Adipose tissue (tissue), 3 donors: ENCODE results near the gene KRT80. TPM values are rescaled to one million over a fixed set of nuclear protein-coding genes. Genes with fewer than 3 reads are reported as not detected.
"Not testable (repeated sequence)": the region's sequence is repeated elsewhere in the genome, so short reads cannot be mapped to it uniquely, and the experiment has no call there.

Experiments used
- H3K27ac ChIP-seq: one replicate; pipeline ENCODE4 v1.5.1; 2013; ENCODE audit warnings: low read depth, low read length
- WGBS, 3 donors: extraction: QIAGEN DNeasy Blood & Tissue Kit; methylation state at CpG; one replicate each; pipeline ENCODE4 v1.1.7; 2013; 5-methylcytosine and 5-hydroxymethylcytosine counted together
- polyA plus RNA-seq, 3 donors: library from polyadenylated mRNA; stranded (reverse); fragments of 200-250 nt; gene quantifications; one replicate each; pipeline ENCODE4 v1.2.3, GENCODE V29; 2013
- donor health status: healthy with polysubstance abuse.
- donor health status: Bipolar disorder and iron deficiency.
- donor health status: healthy.

Gene KRT80
- polyA plus RNA-seq, result 1 to 10 TPM in 1 of 3 donors, under 1 TPM in 2; 0.19 to 5.4 (median 0.22) TPM

DNA sequence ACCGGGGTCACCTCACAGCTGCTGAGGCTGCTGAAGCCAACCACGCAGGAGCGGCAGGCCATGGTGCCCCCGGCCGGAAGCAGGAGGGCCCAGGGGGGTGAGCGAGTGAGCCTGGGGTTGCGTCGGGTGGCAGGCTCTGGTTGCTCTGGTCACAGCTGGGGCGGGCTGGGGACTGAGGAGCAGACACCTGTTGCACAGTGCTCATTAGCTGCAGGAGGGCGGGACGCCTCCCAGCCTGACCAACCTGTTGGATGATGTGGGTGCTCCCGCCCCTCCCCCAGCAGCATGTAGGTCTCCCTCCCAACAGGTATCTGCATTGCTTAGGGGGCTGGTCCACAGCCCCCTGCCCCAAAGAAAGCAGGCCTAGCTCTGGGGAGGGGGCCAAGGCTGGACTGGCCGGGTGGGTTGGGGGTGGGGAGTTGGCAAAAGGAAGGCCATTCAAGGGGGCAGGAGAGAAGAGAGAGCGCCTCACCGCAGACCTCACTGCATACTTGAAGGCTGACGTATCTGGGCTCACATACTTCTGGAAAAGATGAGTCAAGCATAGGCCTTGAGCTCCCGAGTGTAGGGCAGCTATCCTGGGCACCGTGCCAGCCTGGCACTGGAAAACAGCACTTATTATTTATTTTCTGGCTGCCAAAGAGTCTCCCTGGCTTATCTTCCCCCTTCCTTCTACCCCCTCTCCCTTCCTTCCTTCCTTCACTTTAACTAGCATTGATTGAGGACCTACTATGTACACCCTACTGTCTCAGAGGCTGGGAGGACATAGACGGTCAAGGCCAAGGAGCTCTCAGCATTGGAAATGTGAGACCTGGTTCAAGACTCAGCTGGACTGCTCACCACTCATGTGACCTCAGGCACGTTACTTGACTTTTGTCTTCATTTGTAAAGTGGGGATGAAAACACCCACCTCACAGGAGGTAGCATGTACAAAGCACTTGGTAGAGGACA, at the start of gene KRT80:
KRT80 (minus strand) TSS at position 174 of the 951 bp plus-strand sequence; CDS start at position 62, 112 bp downstream.
- WGBS, 3 donors, result 30 to 63% (median 63%) methylated on average over 20 of the region's 20 CpGs
- H3K27ac ChIP-seq, result no peak within 1 kb of the TSS

GRCh38 chr12:52241205-52241842, 49.5 kb upstream of the KRT80 start:
- WGBS, 3 donors, result 77 to 96% (median 89%) methylated on average over 11 of the region's 11 CpGs
- no peak overlapping the region for H3K27ac ChIP-seq

- 89 to 92% (median 92%) methylated on average over 6 of the region's 6 CpGs for WGBS, 3 donors
- not testable (repeated sequence) for H3K27ac ChIP-seq
Measured at GRCh38 chr12:52240247-52240646, 48.4 kb upstream of the KRT80 start.

DNA sequence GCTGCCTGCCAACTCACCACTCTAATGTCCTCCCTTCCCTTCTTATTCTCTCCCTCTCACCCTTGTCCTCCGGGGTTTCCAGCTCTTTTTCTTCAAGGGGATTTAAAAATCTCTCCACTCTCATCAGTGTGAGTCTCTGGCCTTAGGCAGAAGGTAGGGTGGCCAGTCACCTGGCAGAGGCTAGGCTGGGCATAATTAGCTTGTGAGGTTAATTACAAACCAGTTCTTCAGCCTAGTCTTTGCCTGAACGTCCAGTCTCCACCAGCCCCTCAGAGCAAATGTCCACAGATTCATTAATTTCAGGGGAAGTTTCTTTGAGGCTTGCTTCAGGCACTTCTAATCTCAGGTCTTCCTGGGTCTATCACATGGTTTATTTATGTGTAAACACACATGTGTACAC, 48.0 kb upstream of the KRT80 start:
- H3K27ac ChIP-seq, result no peak overlapping the region
- WGBS, 3 donors, result 69 to 87% (median 79%) methylated on average over 2 of the region's 2 CpGs

DNA sequence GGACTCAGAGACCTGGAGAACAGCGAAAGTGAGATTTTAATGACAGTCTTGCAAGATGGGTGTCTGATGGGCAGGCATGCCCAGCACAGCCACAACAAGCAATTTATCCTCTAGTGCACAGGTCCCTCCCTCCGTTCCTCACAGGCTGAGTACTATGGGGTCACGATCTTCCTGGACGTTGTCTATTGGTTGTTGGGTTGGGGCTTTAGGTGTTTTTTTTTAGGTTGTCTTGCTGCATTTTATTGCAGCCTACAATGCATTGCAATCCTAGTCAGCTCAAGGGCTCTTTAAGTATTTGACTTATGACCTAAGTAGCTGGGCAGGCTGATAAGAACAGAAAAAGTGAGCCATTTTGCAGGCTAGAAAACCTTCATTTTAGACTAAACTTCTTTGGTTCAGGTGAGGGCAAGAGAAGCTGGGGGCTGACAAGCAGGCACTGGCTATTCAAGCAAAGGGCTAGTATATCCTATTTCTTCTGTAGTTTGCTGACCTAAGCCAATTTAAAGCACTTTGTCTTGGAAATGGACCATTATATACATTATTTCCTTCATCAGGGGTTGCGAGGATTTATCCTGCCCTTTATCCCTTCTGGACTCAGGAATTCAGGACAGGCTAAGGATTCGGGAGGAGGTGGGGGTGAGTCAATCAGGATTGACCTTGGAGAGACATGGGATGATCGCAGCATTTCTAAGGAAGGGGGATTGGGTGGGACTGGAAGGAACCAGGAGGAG, 47.3 kb upstream of the KRT80 start:
- 88 to 91% (median 88%) methylated on average over 7 of the region's 7 CpGs for WGBS, 3 donors
- no peak overlapping the region for H3K27ac ChIP-seq

- no peak overlapping the region for H3K27ac ChIP-seq
- 84 to 88% (median 85%) methylated on average over 4 of the region's 4 CpGs for WGBS, 3 donors
Measured at GRCh38 chr12:52238207-52238840, 46.5 kb upstream of the KRT80 start.

DNA sequence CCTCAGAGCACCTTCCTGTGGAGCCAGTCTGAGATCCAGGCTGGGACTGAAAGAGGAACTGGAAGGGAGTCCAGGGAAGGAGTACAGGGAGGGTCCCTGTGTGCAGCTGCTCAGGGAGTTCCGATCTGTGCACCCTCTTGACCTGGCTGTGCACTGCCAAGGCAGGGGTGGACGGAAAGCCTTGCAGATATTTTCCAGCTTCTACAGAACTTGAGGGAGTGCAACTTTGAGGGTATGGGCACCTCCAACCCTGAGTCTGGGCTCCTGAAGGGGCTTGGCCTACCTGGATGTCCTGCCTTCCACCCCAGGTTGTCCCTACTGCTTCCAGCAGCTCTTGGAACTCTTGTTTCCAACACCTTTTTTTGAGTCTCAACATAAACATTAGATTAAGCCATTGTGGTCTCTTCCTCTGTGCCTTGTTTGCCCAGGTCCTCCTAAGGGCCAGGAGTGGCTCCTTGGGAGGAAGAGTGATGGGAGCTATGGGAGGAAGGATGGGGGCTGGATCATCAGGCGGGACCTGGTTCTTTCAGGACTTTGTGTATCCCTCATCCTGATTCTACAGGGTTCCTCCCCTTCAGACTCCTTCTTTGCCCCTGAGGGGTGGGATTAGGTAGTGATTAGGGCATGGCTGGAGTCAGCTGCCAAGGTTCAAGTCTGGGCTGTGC, 44.7 kb upstream of the KRT80 start:
- no peak overlapping the region for H3K27ac ChIP-seq
- WGBS, 3 donors, result 74 to 88% (median 87%) methylated on average over 3 of the region's 3 CpGs

DNA sequence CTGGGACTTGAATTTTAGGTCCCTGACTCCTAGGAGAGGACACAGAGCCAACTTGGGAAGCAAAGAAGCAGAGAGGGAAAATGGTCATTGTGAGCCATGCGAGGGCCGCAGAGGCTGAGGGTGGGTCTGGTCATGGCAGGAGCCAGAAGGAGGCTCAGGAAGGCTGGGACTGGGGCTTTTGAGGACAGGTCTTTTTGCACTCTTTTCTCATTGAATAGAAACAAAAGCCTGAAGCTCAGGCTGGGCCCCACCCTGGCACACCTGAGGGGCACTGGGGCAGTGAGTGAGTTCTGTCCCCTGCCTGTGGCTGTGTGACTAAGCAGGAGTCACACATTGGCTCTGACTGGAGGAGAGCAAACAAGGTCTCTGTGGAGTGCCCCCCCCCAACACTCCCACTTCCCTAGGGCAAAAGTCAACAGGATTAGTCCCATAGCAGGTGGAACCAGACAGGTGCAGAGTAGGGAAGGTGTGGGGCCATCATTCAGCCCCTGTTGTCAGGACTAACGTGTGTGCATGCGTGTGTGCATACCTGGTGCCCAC, 44.1 kb upstream of the KRT80 start:
- 50 to 96% (median 89%) methylated on average over 4 of the region's 4 CpGs for WGBS, 3 donors
- H3K27ac ChIP-seq, result no peak overlapping the region

GRCh38 chr12:52235001-52235764, 43.4 kb upstream of the KRT80 start:
- WGBS, 3 donors, result 89 to 96% (median 92%) methylated on average over 15 of the region's 15 CpGs
- H3K27ac ChIP-seq, result no peak overlapping the region

- 82 to 84% (median 82%) methylated on average over 9 to 10 of the region's 10 CpGs for WGBS, 3 donors
- no peak overlapping the region for H3K27ac ChIP-seq
Measured at GRCh38 chr12:52234223-52234810, 42.5 kb upstream of the KRT80 start.

DNA sequence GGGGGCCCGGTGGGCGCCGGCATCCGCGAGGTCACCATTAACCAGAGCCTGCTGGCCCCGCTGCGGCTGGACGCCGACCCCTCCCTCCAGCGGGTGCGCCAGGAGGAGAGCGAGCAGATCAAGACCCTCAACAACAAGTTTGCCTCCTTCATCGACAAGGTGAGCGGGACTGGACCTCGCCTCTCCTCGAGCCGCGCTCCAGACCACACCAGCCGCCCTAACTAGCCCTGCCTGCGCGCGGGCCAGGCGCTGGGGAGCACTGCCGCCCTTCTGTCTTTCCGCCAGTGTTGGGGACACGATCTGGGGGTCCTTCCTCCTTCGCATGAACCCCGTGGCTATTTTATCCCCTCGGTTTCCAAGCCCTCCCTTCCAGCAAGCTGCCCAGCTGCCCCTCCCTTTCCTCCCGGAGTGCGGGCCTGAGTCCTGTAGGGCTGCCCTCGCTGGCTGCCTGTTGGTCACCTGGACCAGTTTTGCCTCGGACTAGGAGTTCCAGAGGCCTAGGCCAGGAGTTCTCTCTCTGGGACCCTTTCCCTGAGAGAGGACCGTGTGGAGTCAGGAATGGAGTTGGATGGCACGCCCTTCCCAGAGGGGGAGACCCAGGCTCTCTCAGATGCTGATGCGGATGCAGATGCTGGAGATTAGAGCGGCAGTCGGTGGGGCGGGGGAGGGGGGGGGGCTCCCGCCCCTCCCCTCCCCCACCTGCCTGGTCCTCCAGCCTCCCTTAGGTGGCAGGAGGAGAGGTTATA, 41.8 kb upstream of the KRT80 start:
- no peak overlapping the region for H3K27ac ChIP-seq
- 26 to 72% (median 28%) methylated on average over 31 to 40 of the region's 40 CpGs for WGBS, 3 donors

- whole genome bisulfite sequencing, 3 donors, result 6 to 10% (median 10%) methylated on average over 52 to 58 of the region's 58 CpGs
- H3K27ac ChIP-seq, result no peak within 1 kb of the TSS
Measured at GRCh38 chr12:52232674-52233461, 41.1 kb upstream of the KRT80 start, which contains the start of gene KRT7. TSS of gene KRT7 (plus strand) at chr12:52233243. CDS start at chr12:52233297, 54 bp downstream.

GRCh38 chr12:52232203-52232673, 40.4 kb upstream of the KRT80 start:
- 64 to 83% (median 70%) methylated on average over 12 of the region's 12 CpGs for WGBS, 3 donors
- no peak overlapping the region for H3K27ac ChIP-seq

GRCh38 chr12:52231305-52232202, 39.7 kb upstream of the KRT80 start:
- no peak overlapping the region for H3K27ac ChIP-seq
- 65 to 75% (median 71%) methylated on average over 16 of the region's 16 CpGs for WGBS, 3 donors
